Psoas muscle (tissue), 8 donors: ENCODE results near the gene LLGL1. TPM values are rescaled to one million over a fixed set of nuclear protein-coding genes. Genes with fewer than 3 reads are reported as not detected.

Experiments
- ATAC-seq, 4 donors: fragments of 200-7000 bp; cut with Tn5 transposase; one replicate each; pipeline ENCODE4 v1.9.1; 2020; ENCODE audit warnings: moderate library complexity in 3 of 4, mild to moderate bottlenecking in 2 of 4
- DNase-seq, 2 donors: peaks; one replicate each; pipeline ENCODE4 v3.0.0-alpha.2; 2020
- H3K27ac ChIP-seq: fragments of 200-600 bp; one replicate; pipeline ENCODE4 v1.8.0; 2022
- H3K27me3 ChIP-seq, 3 donors: fragments of 200-600 bp in 1 of 3; one replicate each; pipeline versions ENCODE4 v1.6.1 to v1.8.0; 2013 to 2022; ENCODE audit warnings: low read length in 2 of 3, mild to moderate bottlenecking in 2 of 3, moderate library complexity in 1 of 3; ENCODE audit not compliant: insufficient read depth in 3 of 3
- H3K36me3 ChIP-seq, 2 donors: fragments of 200-600 bp in 1 of 2; one replicate each; pipeline versions ENCODE4 v1.6.1 to v1.8.0; 2013 to 2022; ENCODE audit warnings: low read depth in 1 of 2, mild to moderate bottlenecking in 1 of 2, moderate library complexity in 1 of 2; ENCODE audit not compliant: insufficient read depth in 1 of 2
- H3K4me1 ChIP-seq: fragments of 200-600 bp; one replicate; pipeline ENCODE4 v1.8.0; 2022
- H3K4me3 ChIP-seq: fragments of 200-600 bp; one replicate; pipeline ENCODE4 v1.8.0; 2022; ENCODE audit warnings: mild to moderate bottlenecking
- H3K9me3 ChIP-seq: fragments of 200-600 bp; one replicate; pipeline ENCODE4 v1.8.0; 2022
- CTCF ChIP-seq: fragments of 200-600 bp; IDR thresholded peaks from one replicate; pipeline ENCODE4 v1.8.0; 2022; ENCODE audit warnings: antibody characterized with exemption
- WGBS, 3 donors: extraction: QIAGEN DNeasy Blood & Tissue Kit; methylation state at CpG; one replicate each; pipeline versions ENCODE4 v1.1.6 to v1.1.7; 2013; 5-methylcytosine and 5-hydroxymethylcytosine counted together
- intact Hi-C, 2 donors: fragments of 100-400 bp; cut with DNase I; formaldehyde crosslinking; loops; one replicate each; pipeline versions ENCODE4 v1.11.0 to v1.14.2; 2022
- polyA plus RNA-seq, 3 donors: library from polyadenylated mRNA; stranded (reverse); fragments of 200-250 nt; gene quantifications; one replicate each; pipeline ENCODE4 v1.2.3, GENCODE V29; 2013
- total RNA-seq, 4 donors: library from RNA; stranded (reverse); fragmentation: NEBNext Ultra II Directional in 2 of 4; extraction: Animal tissue kit (Norgen Biotek cat#: 25700) in 2 of 4; gene quantifications; one replicate each; pipeline versions ENCODE4 v1.2.1 to v1.2.4, GENCODE V29; 2021 to 2023
- donor health status: healthy with polysubstance abuse.
- donor health status: DM: no; HTN: no; CAD: no; lungs with moderate emphysema.
- donor health status: Bipolar disorder and iron deficiency.
- donor health status: healthy.
- donor health status: DM: yes; HTN: yes; CAD: no.
- donor health status: DM: no; HTN: no; CAD: no.
- donor health status: DM: no; HTN: no; CAD: no.
- donor health status: DM: yes; HTN: yes; CAD: no.

Gene LLGL1
- total and polyA plus RNA-seq, 7 donors = 5.1 to 9.5 (median 8.2) TPM

GRCh38 chr17:18248300-18248731 lies 22.9 kb downstream of the LLGL1 start:
- ATAC-seq (peak; percentile 59 to 76 (median 66)), DNase-seq (peak; percentile 55 to 79)
- H3K27ac ChIP-seq = peak overlapping the region; percentile 61
- peaks cover 12 to 99% of the 10 kb centered on the region in 2 donors for H3K36me3 ChIP-seq
- TF ChIP-seq CTCF = peak; percentile 54
- no peaks in the 10 kb centered on the region for H3K9me3 ChIP-seq
- intact Hi-C loops = no loop called here
- H3K27me3 ChIP-seq = no peaks in the 10 kb centered on the region
- WGBS, 3 donors = 26 to 29% (median 28%) methylated on average over 9 of the region's 9 CpGs
- H3K4me3 ChIP-seq = no peak overlapping the region
- peaks cover 3% of the 10 kb centered on the region for H3K4me1 ChIP-seq

DNA sequence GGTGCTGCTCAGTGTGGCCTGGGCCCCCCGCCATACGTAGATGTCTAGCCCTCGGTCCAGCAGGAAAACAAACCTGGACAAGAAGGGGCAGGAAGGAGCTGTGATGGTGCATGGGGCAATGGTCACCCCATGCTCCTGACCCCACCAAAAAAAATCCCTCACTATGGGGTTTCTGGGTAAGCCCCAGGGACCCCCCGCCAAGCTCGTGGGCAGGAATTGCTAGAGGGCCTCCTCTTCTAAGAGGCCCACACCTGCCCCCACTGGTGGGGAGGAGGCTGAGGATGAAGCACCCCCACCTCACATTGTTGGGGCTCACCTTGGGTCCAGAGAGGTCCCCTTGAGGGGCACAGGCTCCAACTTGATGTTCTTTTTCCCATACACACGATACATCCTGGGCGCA lies 23.4 kb downstream of the LLGL1 start:
- H3K27me3 ChIP-seq = no peaks in the 10 kb centered on the region
- peak overlapping the region; percentile 61 for H3K27ac ChIP-seq
- ATAC-seq (peak in 1 of 4 donors; percentile 1), DNase-seq (no peak)
- no peaks in the 10 kb centered on the region for H3K9me3 ChIP-seq
- peaks cover 12 to 99% of the 10 kb centered on the region in 2 donors for H3K36me3 ChIP-seq
- H3K4me1 ChIP-seq = peaks cover 3% of the 10 kb centered on the region
- intact Hi-C loops = no loop called here
- TF ChIP-seq CTCF = no peak
- WGBS, 3 donors = 74 to 84% (median 81%) methylated on average over 7 of the region's 7 CpGs
- H3K4me3 ChIP-seq = no peak overlapping the region

DNA sequence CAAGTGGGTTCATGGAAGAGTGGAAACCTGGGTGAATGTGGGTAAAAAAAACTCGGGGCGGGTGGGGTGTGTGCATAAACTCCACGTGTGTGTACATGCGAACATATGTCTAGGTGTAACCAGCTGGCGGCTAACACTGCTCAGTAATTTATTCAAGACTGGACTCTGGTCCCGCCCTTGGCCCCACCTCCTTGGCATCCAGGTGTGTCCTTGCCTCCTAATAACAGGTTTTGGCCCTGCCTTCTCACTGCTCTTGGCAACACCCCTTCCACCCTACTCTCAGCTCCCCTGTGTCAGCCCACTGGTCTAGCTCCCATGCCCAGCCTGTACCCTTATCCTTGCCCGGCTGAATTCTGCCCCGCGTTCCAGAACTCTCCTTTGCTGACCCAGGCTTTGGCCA lies 24.8 kb downstream of the LLGL1 start:
- intact Hi-C loops = no loop called here
- no peak for ATAC-seq
- Histone ChIP-seq H3K36me3 (peaks cover 12 to 100% of the 10 kb centered on the region in 2 donors), H3K27me3 (no peaks in the 10 kb centered on the region), H3K4me1 (peaks cover 3% of the 10 kb centered on the region), H3K9me3 (no peaks in the 10 kb centered on the region), H3K4me3 (no peak overlapping the region), H3K27ac (no peak overlapping the region)
- no peak for DNase-seq
- TF ChIP-seq CTCF = no peak
- WGBS, 3 donors = 77 to 89% (median 80%) methylated on average over 9 of the region's 9 CpGs

DNA sequence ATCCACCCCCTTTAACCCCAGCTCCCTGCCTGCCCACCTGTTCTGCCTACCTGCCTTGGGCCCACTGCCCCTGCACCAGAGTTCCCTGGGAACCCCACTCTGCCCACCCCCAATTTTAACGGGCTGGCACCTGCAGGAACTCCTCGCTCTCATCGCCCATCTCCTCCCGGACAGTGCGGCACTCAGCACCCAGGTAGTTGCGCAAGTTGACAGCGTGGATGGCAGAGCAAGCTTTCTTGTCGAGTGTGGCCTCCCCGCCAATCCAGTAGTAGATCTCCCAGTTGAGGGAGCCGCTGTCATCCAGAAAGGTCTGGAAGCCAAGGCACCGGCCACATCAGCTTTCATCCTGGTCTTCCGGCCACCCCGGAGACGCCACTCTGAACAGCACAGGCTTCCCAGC lies 25.3 kb downstream of the LLGL1 start:
- no peak for TF ChIP-seq CTCF
- WGBS, 3 donors = 89 to 92% (median 91%) methylated on average over 14 of the region's 14 CpGs
- intact Hi-C loops = no loop called here

DNA sequence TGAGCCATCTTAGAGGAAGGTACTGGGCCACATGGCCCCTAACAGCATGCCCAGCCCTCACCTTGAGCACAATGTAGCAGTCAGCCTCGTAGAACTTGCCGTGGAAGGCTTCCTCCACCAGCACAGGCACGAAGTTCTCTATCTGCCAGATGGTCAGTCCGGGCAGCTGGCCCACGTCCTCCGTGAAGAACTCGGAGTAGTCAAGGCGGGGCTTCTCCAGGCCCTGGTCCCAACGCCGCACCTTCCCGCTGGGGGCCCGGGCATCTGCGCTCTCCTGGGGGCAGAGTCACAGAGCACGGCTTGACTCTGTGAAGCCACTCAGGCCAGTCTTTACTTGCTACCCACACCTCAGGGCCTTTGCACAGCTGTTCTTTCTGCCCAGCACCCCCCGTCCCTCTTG lies 25.8 kb downstream of the LLGL1 start:
- Histone ChIP-seq H3K36me3 (peaks cover 12 to 100% of the 10 kb centered on the region in 2 donors), H3K9me3 (no peaks in the 10 kb centered on the region), H3K27me3 (no peaks in the 10 kb centered on the region), H3K4me1 (peaks cover 9% of the 10 kb centered on the region), H3K27ac (no peak overlapping the region), H3K4me3 (no peak overlapping the region)
- no peak for TF ChIP-seq CTCF
- intact Hi-C loops = no loop called here
- ATAC-seq (no peak), DNase-seq (no peak)
- 59 to 78% (median 61%) methylated on average over 15 of the region's 15 CpGs for WGBS, 3 donors

More for the DNA sequence above, 25.3 kb downstream of the LLGL1 start:
- Histone ChIP-seq H3K27me3 (no peaks in the 10 kb centered on the region), H3K27ac (no peak overlapping the region), H3K4me3 (no peak overlapping the region), H3K4me1 (peaks cover 4% of the 10 kb centered on the region), H3K36me3 (peaks cover 12 to 100% of the 10 kb centered on the region in 2 donors), H3K9me3 (no peaks in the 10 kb centered on the region)
- ATAC-seq = no peak
- DNase-seq = no peak
